ENCODE measurements around the gene HSPB1.

The HSPB1 gene

DNA sequence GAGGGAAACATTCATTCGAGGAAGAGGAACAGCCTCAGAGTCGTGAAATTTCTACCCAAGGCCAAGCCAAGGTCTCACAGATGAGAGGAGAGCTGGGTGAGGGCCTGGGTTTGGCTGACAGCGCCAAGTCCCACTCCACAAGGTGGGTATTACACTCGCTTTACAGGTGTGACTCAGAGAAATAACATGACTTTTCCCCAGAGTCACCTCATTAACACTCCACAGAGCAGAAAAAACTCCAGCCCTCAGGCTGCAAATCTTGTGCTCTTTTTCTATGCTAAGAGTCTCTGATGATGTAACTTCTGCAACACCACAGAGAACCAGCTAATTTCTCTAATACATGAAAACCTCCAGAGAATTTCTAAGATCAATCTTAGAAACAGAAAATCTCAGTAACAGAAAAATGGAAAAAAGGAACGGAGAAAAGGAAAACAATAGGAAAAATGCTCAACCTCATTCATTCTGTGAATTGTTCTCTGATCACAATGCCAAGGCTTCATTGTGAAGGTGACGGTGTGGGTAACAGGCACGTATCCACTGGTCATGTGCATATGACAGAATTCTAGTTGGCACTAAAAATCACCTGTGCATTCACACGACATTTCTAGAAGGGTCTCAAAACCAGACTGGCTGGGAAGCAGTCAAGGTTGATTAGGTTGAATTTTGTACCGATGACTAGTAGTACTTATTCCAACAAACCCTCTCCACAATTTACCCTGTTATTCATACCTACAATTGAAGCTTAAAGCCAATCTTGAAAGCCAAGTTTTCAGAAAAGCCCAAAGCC lies 36.0 kb downstream of the HSPB1 start (continued):
- TF ChIP-seq, protein P1, sequence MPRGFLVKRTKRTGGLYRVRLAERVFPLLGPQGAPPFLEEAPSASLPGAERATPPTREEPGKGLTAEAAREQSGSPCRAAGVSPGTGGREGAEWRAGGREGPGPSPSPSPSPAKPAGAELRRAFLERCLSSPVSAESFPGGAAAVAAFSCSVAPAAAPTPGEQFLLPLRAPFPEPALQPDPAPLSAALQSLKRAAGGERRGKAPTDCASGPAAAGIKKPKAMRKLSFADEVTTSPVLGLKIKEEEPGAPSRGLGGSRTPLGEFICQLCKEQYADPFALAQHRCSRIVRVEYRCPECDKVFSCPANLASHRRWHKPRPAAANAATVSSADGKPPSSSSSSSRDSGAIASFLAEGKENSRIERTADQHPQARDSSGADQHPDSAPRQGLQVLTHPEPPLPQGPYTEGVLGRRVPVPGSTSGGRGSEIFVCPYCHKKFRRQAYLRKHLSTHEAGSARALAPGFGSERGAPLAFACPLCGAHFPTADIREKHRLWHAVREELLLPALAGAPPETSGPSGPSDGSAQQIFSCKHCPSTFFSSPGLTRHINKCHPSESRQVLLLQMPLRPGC (tag by site-specific recombination; IDR thresholded peaks at IDR 0.05) = 0 out of 2 replicates have a peak, but pooled peaks have one; percentile 15
- TF ChIP-seq, protein P2, sequence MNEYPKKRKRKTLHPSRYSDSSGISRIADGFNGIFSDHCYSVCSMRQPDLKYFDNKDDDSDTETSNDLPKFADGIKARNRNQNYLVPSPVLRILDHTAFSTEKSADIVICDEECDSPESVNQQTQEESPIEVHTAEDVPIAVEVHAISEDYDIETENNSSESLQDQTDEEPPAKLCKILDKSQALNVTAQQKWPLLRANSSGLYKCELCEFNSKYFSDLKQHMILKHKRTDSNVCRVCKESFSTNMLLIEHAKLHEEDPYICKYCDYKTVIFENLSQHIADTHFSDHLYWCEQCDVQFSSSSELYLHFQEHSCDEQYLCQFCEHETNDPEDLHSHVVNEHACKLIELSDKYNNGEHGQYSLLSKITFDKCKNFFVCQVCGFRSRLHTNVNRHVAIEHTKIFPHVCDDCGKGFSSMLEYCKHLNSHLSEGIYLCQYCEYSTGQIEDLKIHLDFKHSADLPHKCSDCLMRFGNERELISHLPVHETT (tag by site-specific recombination; IDR thresholded peaks at IDR 0.05) = peak; percentile 46; the same call in 1 of the 2 replicates
- TF ChIP-seq ZNF248 (tag by site-specific recombination; IDR thresholded peaks at IDR 0.05) (no peak), PRDM6 (tag by site-specific recombination; IDR thresholded peaks at IDR 0.05) (peak; percentile 79), ZNF629 (tag by site-specific recombination; IDR thresholded peaks at IDR 0.05) (peak; percentile 53), FEZF1 (tag by site-specific recombination; IDR thresholded peaks at IDR 0.05) (peak; percentile 49), IKZF3 (tag by site-specific recombination; IDR thresholded peaks at IDR 0.05) (0 out of 2 replicates have a peak, but pooled peaks have one; percentile 26), BCL11A (tag by site-specific recombination; IDR thresholded peaks at IDR 0.05; ENCODE audit: low read depth) (0 out of 2 replicates have a peak, but pooled peaks have one; percentile 20)

DNA sequence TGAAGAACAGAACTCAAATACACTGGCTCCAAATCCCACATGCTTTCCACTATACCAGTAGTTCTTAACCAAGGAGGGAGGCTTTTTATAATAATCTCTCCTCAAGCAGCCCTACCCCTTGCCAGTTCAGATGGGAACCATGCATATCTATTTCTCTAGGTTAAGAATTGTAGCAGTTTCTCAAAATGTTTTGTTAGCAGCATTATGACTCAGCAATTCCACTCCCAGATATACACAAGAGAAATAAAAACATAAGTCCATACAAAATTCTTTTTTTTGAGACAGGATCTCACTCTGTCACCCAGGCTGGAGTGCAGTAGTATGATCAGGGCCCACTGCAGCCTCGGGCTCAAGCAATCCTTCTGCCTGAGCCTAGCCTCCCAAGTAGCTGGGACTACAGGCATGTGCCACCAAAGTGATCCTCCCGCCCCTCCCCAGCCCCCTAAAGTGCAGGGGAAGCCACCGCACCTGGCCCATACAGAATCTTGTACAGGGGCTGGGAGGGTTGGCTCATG lies 38.2 kb downstream of the HSPB1 start:
- Histone ChIP-seq H3K36me3 (ENCODE audit: control insufficient read depth in 2 of 2, insufficient read depth in 1 of 2, low read length in 2 of 2) (peaks cover 23 to 37% of the 10 kb centered on the region in 2 experiments), H3K4me3 (ENCODE audit: low read depth, low read length) (no peak overlapping the region), H3K4me1 (ENCODE audit: control insufficient read depth, insufficient read depth, low read length) (no peaks in the 10 kb centered on the region), H3K27ac (ENCODE audit: extremely low read depth, low read depth, low read length) (no peak overlapping the region), H3K9me3 (ENCODE audit: control insufficient read depth, insufficient read depth, low read depth, low read length) (no peaks in the 10 kb centered on the region)
- POLR2A ChIA-PET = interaction anchor here (0.6 kb wide), 1 partner anchor 24 kb away, joined by 4 read pairs; no protein-coding TSS in a partner anchor
- TF ChIP-seq TCF7L2 (IDR thresholded peaks at IDR 0.05; ENCODE audit: borderline replicate concordance, low read depth, low read length) = no peak
- no peak for TF ChIP-seq ZNF16 (tag by site-specific recombination; IDR thresholded peaks at IDR 0.05; ENCODE audit: low read depth)
- CTCF ChIA-PET = interaction anchor here (0.7 to 1.1 kb wide), 2 partner anchors 18 to 84 kb away, joined by 3 read pairs; partner anchors contain the start of gene YWHAG

DNA sequence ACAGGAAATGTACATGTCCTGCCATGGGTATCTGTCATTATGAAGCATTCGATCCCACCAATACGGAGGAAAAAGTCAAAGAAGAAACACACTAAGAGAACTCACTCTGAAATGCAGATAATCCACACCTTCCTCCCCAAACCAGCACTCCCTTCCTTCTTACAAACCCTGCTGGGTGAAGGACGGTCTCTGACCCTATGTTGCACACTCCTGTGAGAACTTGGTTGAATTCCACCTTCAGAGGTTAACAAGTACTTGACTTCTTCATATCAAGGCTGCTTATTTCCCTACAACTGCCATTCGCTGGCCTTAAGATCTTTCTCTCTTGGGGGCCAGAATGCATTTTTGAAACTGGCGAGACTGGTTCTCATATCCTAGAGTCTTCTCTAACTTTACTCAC lies 39.7 kb downstream of the HSPB1 start:
- POLR2A ChIA-PET = no interaction called here
- H3K4me3 ChIP-seq (ENCODE audit: low read depth, low read length) = no peak overlapping the region
- H3K4me1 ChIP-seq (ENCODE audit: control insufficient read depth, insufficient read depth, low read length) = no peaks in the 10 kb centered on the region
- peaks cover 38 to 47% of the 10 kb centered on the region in 2 experiments for H3K36me3 ChIP-seq (ENCODE audit: control insufficient read depth in 2 of 2, insufficient read depth in 1 of 2, low read length in 2 of 2)
- no peak overlapping the region for H3K27ac ChIP-seq (ENCODE audit: extremely low read depth, low read depth, low read length)
- CTCF ChIA-PET = interaction anchor here (0.7 kb wide), 1 partner anchor 27 kb away, joined by 4 read pairs; no protein-coding TSS in a partner anchor
- no peaks in the 10 kb centered on the region for H3K9me3 ChIP-seq (ENCODE audit: control insufficient read depth, insufficient read depth, low read depth, low read length)
- no peak for TF ChIP-seq ZNF133 (tag by site-specific recombination; IDR thresholded peaks at IDR 0.05)
- no peak for TF ChIP-seq ZBTB7A (tag by site-specific recombination; IDR thresholded peaks at IDR 0.05; ENCODE audit: low read depth)
- TF ChIP-seq ZNF558 (tag by site-specific recombination; IDR thresholded peaks at IDR 0.05) = no peak
- no peak for TF ChIP-seq KLF7 (tag by site-specific recombination; IDR thresholded peaks at IDR 0.05; ENCODE audit: borderline replicate concordance)
- TF ChIP-seq ZIC2 (tag by site-specific recombination; IDR thresholded peaks at IDR 0.05) = no peak
- no peak for TF ChIP-seq ZNF266 (tag by site-specific recombination; IDR thresholded peaks at IDR 0.05; ENCODE audit: low read depth)
- TF ChIP-seq REPIN1 (tag by site-specific recombination; IDR thresholded peaks at IDR 0.05; ENCODE audit: low read depth) = no peak
- no peak for TF ChIP-seq AEBP2 (tag by site-specific recombination; IDR thresholded peaks at IDR 0.05; ENCODE audit: borderline replicate concordance)
- TF ChIP-seq TCF7L2 (IDR thresholded peaks at IDR 0.05; ENCODE audit: borderline replicate concordance, low read depth, low read length) = no peak
- TF ChIP-seq, protein P3, sequence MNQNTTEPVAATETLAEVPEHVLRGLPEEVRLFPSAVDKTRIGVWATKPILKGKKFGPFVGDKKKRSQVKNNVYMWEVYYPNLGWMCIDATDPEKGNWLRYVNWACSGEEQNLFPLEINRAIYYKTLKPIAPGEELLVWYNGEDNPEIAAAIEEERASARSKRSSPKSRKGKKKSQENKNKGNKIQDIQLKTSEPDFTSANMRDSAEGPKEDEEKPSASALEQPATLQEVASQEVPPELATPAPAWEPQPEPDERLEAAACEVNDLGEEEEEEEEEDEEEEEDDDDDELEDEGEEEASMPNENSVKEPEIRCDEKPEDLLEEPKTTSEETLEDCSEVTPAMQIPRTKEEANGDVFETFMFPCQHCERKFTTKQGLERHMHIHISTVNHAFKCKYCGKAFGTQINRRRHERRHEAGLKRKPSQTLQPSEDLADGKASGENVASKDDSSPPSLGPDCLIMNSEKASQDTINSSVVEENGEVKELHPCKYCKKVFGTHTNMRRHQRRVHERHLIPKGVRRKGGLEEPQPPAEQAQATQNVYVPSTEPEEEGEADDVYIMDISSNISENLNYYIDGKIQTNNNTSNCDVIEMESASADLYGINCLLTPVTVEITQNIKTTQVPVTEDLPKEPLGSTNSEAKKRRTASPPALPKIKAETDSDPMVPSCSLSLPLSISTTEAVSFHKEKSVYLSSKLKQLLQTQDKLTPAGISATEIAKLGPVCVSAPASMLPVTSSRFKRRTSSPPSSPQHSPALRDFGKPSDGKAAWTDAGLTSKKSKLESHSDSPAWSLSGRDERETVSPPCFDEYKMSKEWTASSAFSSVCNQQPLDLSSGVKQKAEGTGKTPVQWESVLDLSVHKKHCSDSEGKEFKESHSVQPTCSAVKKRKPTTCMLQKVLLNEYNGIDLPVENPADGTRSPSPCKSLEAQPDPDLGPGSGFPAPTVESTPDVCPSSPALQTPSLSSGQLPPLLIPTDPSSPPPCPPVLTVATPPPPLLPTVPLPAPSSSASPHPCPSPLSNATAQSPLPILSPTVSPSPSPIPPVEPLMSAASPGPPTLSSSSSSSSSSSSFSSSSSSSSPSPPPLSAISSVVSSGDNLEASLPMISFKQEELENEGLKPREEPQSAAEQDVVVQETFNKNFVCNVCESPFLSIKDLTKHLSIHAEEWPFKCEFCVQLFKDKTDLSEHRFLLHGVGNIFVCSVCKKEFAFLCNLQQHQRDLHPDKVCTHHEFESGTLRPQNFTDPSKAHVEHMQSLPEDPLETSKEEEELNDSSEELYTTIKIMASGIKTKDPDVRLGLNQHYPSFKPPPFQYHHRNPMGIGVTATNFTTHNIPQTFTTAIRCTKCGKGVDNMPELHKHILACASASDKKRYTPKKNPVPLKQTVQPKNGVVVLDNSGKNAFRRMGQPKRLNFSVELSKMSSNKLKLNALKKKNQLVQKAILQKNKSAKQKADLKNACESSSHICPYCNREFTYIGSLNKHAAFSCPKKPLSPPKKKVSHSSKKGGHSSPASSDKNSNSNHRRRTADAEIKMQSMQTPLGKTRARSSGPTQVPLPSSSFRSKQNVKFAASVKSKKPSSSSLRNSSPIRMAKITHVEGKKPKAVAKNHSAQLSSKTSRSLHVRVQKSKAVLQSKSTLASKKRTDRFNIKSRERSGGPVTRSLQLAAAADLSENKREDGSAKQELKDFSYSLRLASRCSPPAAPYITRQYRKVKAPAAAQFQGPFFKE (tag by site-specific recombination; IDR thresholded peaks at IDR 0.05; ENCODE audit: borderline replicate concordance) = no peak
